CD4-positive, alpha-beta memory T cell (primary cell): ENCODE data around the gene PRDX1. TPM values are rescaled to one million over a fixed set of nuclear protein-coding genes. Genes with fewer than 3 reads are reported as not detected.
"Not testable (repeated sequence)": the region's sequence is repeated elsewhere in the genome, so short reads cannot be mapped to it uniquely, and the experiment has no call there.

Experiments
- CTCF ChIA-PET: fragments of 350-600 bp; sonication (Branson Sonifier 250); formaldehyde crosslinking; loops from one replicate; lab custom pipeline; 2021; ENCODE audit warnings: inconsistent platforms; ENCODE audit not compliant: partially characterized antibody; lab: Charles Lee
- POLR2A ChIA-PET: fragments of 350-600 bp; sonication (Branson Sonifier 250); formaldehyde crosslinking; loops from one replicate; lab custom pipeline; 2021; ENCODE audit not compliant: partially characterized antibody; lab: Charles Lee
- DNase-seq, 5 donors: peaks; one replicate each; pipeline versions ENCODE4 v3.0.0 to v3.0.0-alpha.2; 2020 to 2022; ENCODE audit warnings: mixed read lengths in 1 of 5
- H3K27ac ChIP-seq: one replicate; pipeline ENCODE4 v1.7.0; 2013; ENCODE audit warnings: low read depth, low read length
- H3K27me3 ChIP-seq: 2 replicates; pipeline ENCODE4 v1.7.0; 2013; ENCODE audit warnings: mild to moderate bottlenecking, low read length, moderate library complexity; ENCODE audit not compliant: insufficient read depth
- H3K36me3 ChIP-seq: 2 replicates; pipeline ENCODE4 v1.7.0; 2013; ENCODE audit warnings: mild to moderate bottlenecking, low read length, moderate library complexity; ENCODE audit not compliant: insufficient read depth
- H3K4me1 ChIP-seq: 2 replicates; pipeline ENCODE4 v1.7.0; 2013; ENCODE audit warnings: mild to moderate bottlenecking, low read length, moderate library complexity; ENCODE audit not compliant: insufficient read depth
- H3K4me3 ChIP-seq, 2 donors: one replicate each; pipeline ENCODE4 v1.7.0; 2013; ENCODE audit warnings: low read length in 2 of 2, mild to moderate bottlenecking in 1 of 2
- H3K9me3 ChIP-seq, 2 donors: one replicate each; pipeline ENCODE4 v1.7.0; 2013; ENCODE audit warnings: low read length in 2 of 2, control low read depth in 1 of 2; ENCODE audit not compliant: control insufficient read depth in 1 of 2
- H3K27ac Mint-ChIP-seq, 7 donors: one replicate each; pipeline ENCODE4 v1.8.0; 2020 to 2021; ENCODE audit warnings: mixed read lengths in 7 of 7, mild to moderate bottlenecking in 6 of 7, inconsistent platforms in 3 of 7, moderate library complexity in 3 of 7
- H3K27me3 Mint-ChIP-seq, 2 donors: one replicate each; pipeline ENCODE4 v1.8.0; 2020 to 2021; ENCODE audit warnings: mixed read lengths in 2 of 2
- H3K36me3 Mint-ChIP-seq, 2 donors: one replicate each; pipeline ENCODE4 v1.8.0; 2020 to 2021; ENCODE audit warnings: mixed read lengths in 2 of 2, inconsistent platforms in 1 of 2, mild to moderate bottlenecking in 1 of 2
- H3K4me1 Mint-ChIP-seq, 4 donors: one replicate each; pipeline ENCODE4 v1.8.0; 2020 to 2021; ENCODE audit warnings: mixed read lengths in 4 of 4, mild to moderate bottlenecking in 1 of 4
- H3K4me3 Mint-ChIP-seq, 8 donors: one replicate each; pipeline ENCODE4 v1.8.0; 2020 to 2021; ENCODE audit warnings: mixed read lengths in 8 of 8, mild to moderate bottlenecking in 7 of 8, moderate library complexity in 6 of 8, inconsistent platforms in 3 of 8
- H3K9me3 Mint-ChIP-seq, 8 donors: one replicate each; pipeline ENCODE4 v1.8.0; 2020 to 2021; ENCODE audit warnings: mixed read lengths in 8 of 8, mild to moderate bottlenecking in 5 of 8, inconsistent platforms in 3 of 8, moderate library complexity in 1 of 8
- intact Hi-C: fragments of 100-400 bp; cut with micrococcal nuclease; formaldehyde crosslinking; loops from one replicate; pipeline ENCODE4 v1.15.1; 2023
- polyA plus RNA-seq, 2 donors: library from polyadenylated mRNA; unstranded; fragments of 300-500 nt; fragmentation: Illumina TruSeq; gene quantifications; one replicate each; pipeline ENCODE4 v1.2.3, GENCODE V29; 2021
- total RNA-seq, 2 experiments: library from RNA; stranded (reverse); gene quantifications; one replicate each; pipeline ENCODE4 v1.2.3, GENCODE V29; 2021

PRDX1 gene
- total and polyA plus RNA-seq, 4 experiments from 2014 or later = 130 to 288 (median 197) TPM

- Histone ChIP-seq H3K27ac (no peak overlapping the region), H3K27me3 (no peaks in the 10 kb centered on the region), H3K4me1 (no peaks in the 10 kb centered on the region), H3K4me3 (no peak overlapping the region), H3K36me3 (no peaks in the 10 kb centered on the region), H3K9me3 (no peaks in the 10 kb centered on the region)
- H3K27me3 Mint-ChIP-seq = no peaks in the 10 kb centered on the region
- no peak overlapping the region for H3K27ac Mint-ChIP-seq
- H3K9me3 Mint-ChIP-seq = no peaks in the 10 kb centered on the region
- ChIA-PET POLR2A (interaction anchor here (0.6 kb wide), 1 partner anchor 589 kb away, joined by 3 read pairs; no protein-coding TSS in a partner anchor), CTCF (interaction anchor here (1.8 kb wide), 1 partner anchor 15 kb away, joined by 5 read pairs; no protein-coding TSS in a partner anchor)
- intact Hi-C loops = no loop called here
- no peaks in the 10 kb centered on the region for H3K36me3 Mint-ChIP-seq
- peaks cover 0 to 4% (median 1%) of the 10 kb centered on the region in 4 donors for H3K4me1 Mint-ChIP-seq
- no peak for DNase-seq
- H3K4me3 Mint-ChIP-seq = no peak overlapping the region
These were observed 43.4 kb downstream of the PRDX1 start for GRCh38 chr1:45478121-45478814.

DNA sequence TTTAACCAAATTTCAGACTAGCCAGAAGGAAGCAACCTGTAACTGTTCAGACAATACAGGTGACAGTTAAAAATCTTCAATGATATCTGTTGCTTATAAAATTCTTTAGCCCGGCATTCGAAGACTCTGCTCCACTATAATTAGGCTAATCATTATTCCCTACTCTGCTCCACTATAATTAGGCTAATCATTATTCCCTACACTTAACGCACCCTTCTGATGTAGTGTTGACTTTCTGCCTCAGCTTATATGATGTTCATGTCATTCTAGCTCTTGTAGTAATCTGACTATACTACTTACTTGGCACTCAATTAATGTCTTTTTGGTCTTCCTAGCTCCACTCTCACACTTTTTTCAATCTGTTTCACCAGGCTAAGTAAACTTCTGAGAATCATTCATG, 44.0 kb downstream of the PRDX1 start:
- peaks cover 0 to 4% (median 1%) of the 10 kb centered on the region in 4 donors for H3K4me1 Mint-ChIP-seq
- CTCF ChIA-PET = interaction anchor here (1.8 kb wide), 1 partner anchor 16 kb away, joined by 5 read pairs; no protein-coding TSS in a partner anchor

DNA sequence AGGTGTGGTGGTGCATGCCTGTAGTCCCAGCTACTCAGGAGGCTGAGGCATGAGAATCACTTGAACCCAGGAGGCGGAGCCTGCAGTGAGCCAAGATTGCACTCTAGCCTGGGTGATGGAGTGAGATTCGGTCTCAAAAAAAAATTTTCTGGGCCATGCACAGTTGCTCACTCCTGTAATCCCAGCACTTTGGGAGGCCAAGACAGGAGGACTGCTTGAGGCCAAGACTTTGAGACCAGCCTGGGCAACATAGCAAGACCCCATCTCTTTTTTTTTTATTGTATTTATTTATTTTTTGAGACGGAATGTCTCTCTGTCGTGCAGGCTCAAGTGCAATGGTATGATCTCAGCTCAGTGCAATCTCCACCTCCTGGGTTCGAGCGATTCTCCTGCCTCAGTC, 47.5 kb downstream of the PRDX1 start:
- H3K9me3 ChIP-seq, H3K36me3 Mint-ChIP-seq, H3K27ac ChIP-seq, DNase-seq, H3K4me1 ChIP-seq, H3K4me1 Mint-ChIP-seq, H3K9me3 Mint-ChIP-seq, H3K27me3 Mint-ChIP-seq, H3K4me3 Mint-ChIP-seq, H3K27ac Mint-ChIP-seq, intact Hi-C loops, H3K27me3 ChIP-seq, H3K36me3 ChIP-seq, H3K4me3 ChIP-seq, CTCF ChIA-PET, POLR2A ChIA-PET: not testable (repeated sequence)

More for the DNA sequence above, 44.0 kb downstream of the PRDX1 start:
- H3K4me3 Mint-ChIP-seq = no peak overlapping the region
- POLR2A ChIA-PET = interaction anchor here (0.6 kb wide), 2 partner anchors 40 to 589 kb away, joined by 3 to 4 read pairs; no protein-coding TSS in a partner anchor
- DNase-seq = no peak
- no peaks in the 10 kb centered on the region for H3K27me3 Mint-ChIP-seq
- H3K36me3 Mint-ChIP-seq = no peaks in the 10 kb centered on the region
- Histone ChIP-seq H3K36me3 (no peaks in the 10 kb centered on the region), H3K4me1 (no peaks in the 10 kb centered on the region), H3K4me3 (no peak overlapping the region), H3K9me3 (no peaks in the 10 kb centered on the region), H3K27ac (no peak overlapping the region), H3K27me3 (no peaks in the 10 kb centered on the region)
- intact Hi-C loops = no loop called here
- no peak overlapping the region for H3K27ac Mint-ChIP-seq
- H3K9me3 Mint-ChIP-seq = no peaks in the 10 kb centered on the region

- ChIA-PET CTCF (no interaction called here), POLR2A (no interaction called here)
- H3K27me3 Mint-ChIP-seq = no peaks in the 10 kb centered on the region
- Histone ChIP-seq H3K27me3 (no peaks in the 10 kb centered on the region), H3K9me3 (no peaks in the 10 kb centered on the region), H3K27ac (no peak overlapping the region), H3K4me3 (no peak overlapping the region), H3K36me3 (no peaks in the 10 kb centered on the region), H3K4me1 (no peaks in the 10 kb centered on the region)
- no peaks in the 10 kb centered on the region for H3K9me3 Mint-ChIP-seq
- H3K4me1 Mint-ChIP-seq = no peaks in the 10 kb centered on the region
- no peak for DNase-seq
- H3K4me3 Mint-ChIP-seq = no peak overlapping the region
- intact Hi-C loops = no loop called here
- no peak overlapping the region for H3K27ac Mint-ChIP-seq
- H3K36me3 Mint-ChIP-seq = no peaks in the 10 kb centered on the region
These were observed 48.4 kb downstream of the PRDX1 start for GRCh38 chr1:45473302-45473701.

GRCh38 chr1:45470306-45470798, 51.3 kb downstream of the PRDX1 start:
- CTCF ChIA-PET = interaction anchor here (0.6 kb wide), 1 partner anchor 76 kb away, joined by 5 read pairs; no protein-coding TSS in a partner anchor
- no peak overlapping the region for H3K27ac ChIP-seq
- POLR2A ChIA-PET = interaction anchor here (1.1 kb wide), 1 partner anchor 10 kb away, joined by 3 read pairs; no protein-coding TSS in a partner anchor
- H3K27me3 Mint-ChIP-seq = no peaks in the 10 kb centered on the region
- H3K4me1 Mint-ChIP-seq = no peaks in the 10 kb centered on the region
- H3K4me3 Mint-ChIP-seq = no peak overlapping the region
- no peaks in the 10 kb centered on the region for H3K9me3 ChIP-seq
- no peaks in the 10 kb centered on the region for H3K36me3 Mint-ChIP-seq
- no peaks in the 10 kb centered on the region for H3K36me3 ChIP-seq
- no peaks in the 10 kb centered on the region for H3K4me1 ChIP-seq
- H3K4me3 ChIP-seq = no peak overlapping the region
- no peaks in the 10 kb centered on the region for H3K27me3 ChIP-seq
- intact Hi-C loops = no loop called here
- no peak overlapping the region for H3K27ac Mint-ChIP-seq
- no peak for DNase-seq
- no peaks in the 10 kb centered on the region for H3K9me3 Mint-ChIP-seq

DNA sequence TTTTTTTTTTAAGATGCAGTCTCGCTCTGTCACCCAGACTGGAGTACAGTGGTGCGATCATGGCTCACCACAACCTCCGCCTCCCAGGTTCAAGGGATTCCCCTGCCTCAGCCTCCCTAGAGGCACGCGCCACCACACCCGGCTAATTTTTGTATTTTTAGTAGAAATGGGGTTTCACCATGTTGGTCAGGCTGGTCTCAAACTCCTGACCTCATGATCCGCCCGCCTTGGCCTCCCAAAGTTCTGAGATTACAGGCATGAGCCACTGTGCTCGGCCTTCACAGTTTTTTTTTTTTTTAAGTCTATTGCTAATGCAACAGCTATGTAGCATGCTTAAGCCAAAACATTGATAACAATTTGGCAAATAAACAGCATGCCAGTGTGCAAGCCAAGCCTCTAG, 54.3 kb downstream of the PRDX1 start:
- H3K27ac ChIP-seq, H3K36me3 Mint-ChIP-seq, POLR2A ChIA-PET, H3K27ac Mint-ChIP-seq, H3K4me1 Mint-ChIP-seq, DNase-seq, H3K4me3 ChIP-seq, H3K4me3 Mint-ChIP-seq, H3K36me3 ChIP-seq, CTCF ChIA-PET, H3K27me3 Mint-ChIP-seq, H3K27me3 ChIP-seq, H3K9me3 Mint-ChIP-seq, H3K9me3 ChIP-seq, H3K4me1 ChIP-seq, intact Hi-C loops: not testable (repeated sequence)

DNA sequence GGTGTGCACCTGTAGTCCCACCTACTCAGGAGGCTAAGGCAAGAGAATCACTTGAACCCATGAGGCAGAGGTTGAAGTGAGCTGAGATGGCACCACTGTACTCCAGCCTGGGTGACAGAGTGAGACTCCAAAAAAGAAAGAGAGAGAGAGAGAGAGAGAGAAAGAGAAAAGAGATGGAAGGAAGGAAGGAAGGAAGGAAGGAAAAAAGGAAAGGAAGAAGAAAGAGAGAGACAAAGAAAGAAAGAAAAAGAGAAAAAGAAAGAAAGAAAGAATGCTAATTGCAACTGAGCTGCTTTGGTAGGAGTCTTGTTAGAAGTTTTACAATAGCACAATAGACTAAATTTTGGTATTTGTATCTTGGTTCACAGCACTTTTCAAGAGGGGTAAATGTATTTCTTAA, 56.4 kb downstream of the PRDX1 start:
- no peaks in the 10 kb centered on the region for H3K9me3 ChIP-seq
- intact Hi-C loops = no loop called here
- ChIA-PET CTCF (interaction anchor here (0.6 kb wide), 1 partner anchor 45 kb away, joined by 3 read pairs; no protein-coding TSS in a partner anchor), POLR2A (no interaction called here)
- DNase-seq = no peak
- no peak overlapping the region for H3K27ac Mint-ChIP-seq
- H3K36me3 Mint-ChIP-seq = no peaks in the 10 kb centered on the region
- H3K4me1 Mint-ChIP-seq = no peaks in the 10 kb centered on the region
- H3K27ac ChIP-seq = no peak overlapping the region
- no peaks in the 10 kb centered on the region for H3K27me3 Mint-ChIP-seq
- no peak overlapping the region for H3K4me3 ChIP-seq
- H3K36me3 ChIP-seq = no peaks in the 10 kb centered on the region
- no peaks in the 10 kb centered on the region for H3K4me1 ChIP-seq
- H3K4me3 Mint-ChIP-seq = peak overlapping the region in 1 of 8 donors; percentile 48
- H3K27me3 ChIP-seq = no peaks in the 10 kb centered on the region
- H3K9me3 Mint-ChIP-seq = no peaks in the 10 kb centered on the region
